Measurements from ENCODE around the gene ABCC4.

The ABCC4 gene

GRCh38 chr13:95301183-95301967 is at the start of gene ABCC4:
ABCC4 (minus strand) TSS chr13:95301451; CDS start chr13:95301314, 137 bp downstream.
- no peak for DNase-seq

- DNase-seq = no peak
These were observed 48.0 kb upstream of the ABCC4 start for GRCh38 chr13:95349267-95349666.

GRCh38 chr13:95343944-95344343 is 42.7 kb upstream of the ABCC4 start:
- no peak for DNase-seq

- DNase-seq = no peak
These were observed 40.2 kb upstream of the ABCC4 start for GRCh38 chr13:95341441-95341840.

- no peak for DNase-seq
These were observed 37.7 kb upstream of the ABCC4 start for GRCh38 chr13:95338905-95339304.

- no peak for DNase-seq
These were observed 36.3 kb upstream of the ABCC4 start for GRCh38 chr13:95337597-95337996.

GRCh38 chr13:95335667-95336066 is 34.4 kb upstream of the ABCC4 start:
- DNase-seq = no peak

GRCh38 chr13:95328386-95328785 is 27.1 kb upstream of the ABCC4 start:
- DNase-seq = no peak

- no peak for DNase-seq
These were observed 25.9 kb upstream of the ABCC4 start for GRCh38 chr13:95327190-95327589.

- no peak for DNase-seq
These were observed 25.4 kb upstream of the ABCC4 start for GRCh38 chr13:95326695-95327094.

- no peak for DNase-seq
These were observed 24.2 kb upstream of the ABCC4 start for GRCh38 chr13:95325485-95325884.

GRCh38 chr13:95323930-95324662 is 22.8 kb upstream of the ABCC4 start:
- no peak for DNase-seq

GRCh38 chr13:95319551-95320274 is 18.5 kb upstream of the ABCC4 start:
- no peak for DNase-seq

- DNase-seq = no peak
These were observed 16.1 kb upstream of the ABCC4 start for GRCh38 chr13:95317039-95317989.

GRCh38 chr13:95315752-95316151 is 14.5 kb upstream of the ABCC4 start:
- DNase-seq = no peak

GRCh38 chr13:95307507-95307906 is 6.3 kb upstream of the ABCC4 start:
- no peak for DNase-seq

- no peak for DNase-seq
These were observed 3.2 kb upstream of the ABCC4 start for GRCh38 chr13:95304453-95304852.

GRCh38 chr13:95301968-95302393 is 730 bp upstream of the ABCC4 start:
- no peak for DNase-seq

- DNase-seq = no peak
These were observed 547 bp downstream of the ABCC4 start for GRCh38 chr13:95300625-95301182.

- DNase-seq = no peak
These were observed 2.2 kb downstream of the ABCC4 start for GRCh38 chr13:95298971-95299621.

- no peak for DNase-seq
These were observed 2.9 kb downstream of the ABCC4 start for GRCh38 chr13:95298169-95298965.

Data from DMS79 (cell line).